Measurements from ENCODE around the gene SERPINE2. TPM values are rescaled to one million over a fixed set of nuclear protein-coding genes. Genes with fewer than 3 reads are reported as not detected.

SERPINE2 gene
- total RNA-seq, 1 donor from 2014 or later = 1.6 TPM

- no peak for DNase-seq (ENCODE audit: low spot score)
- ATAC-seq = no peak
Observed at GRCh38 chr2:224046752-224047151, 7.7 kb upstream of the SERPINE2 start.

- DNase-seq (ENCODE audit: low spot score) = no peak
- ATAC-seq = no peak
Observed at GRCh38 chr2:224042191-224042696, 3.2 kb upstream of the SERPINE2 start.

- DNase-seq (ENCODE audit: low spot score) = no peak
- ATAC-seq = no peak
Observed at GRCh38 chr2:224041554-224041953, 2.5 kb upstream of the SERPINE2 start.

DNA sequence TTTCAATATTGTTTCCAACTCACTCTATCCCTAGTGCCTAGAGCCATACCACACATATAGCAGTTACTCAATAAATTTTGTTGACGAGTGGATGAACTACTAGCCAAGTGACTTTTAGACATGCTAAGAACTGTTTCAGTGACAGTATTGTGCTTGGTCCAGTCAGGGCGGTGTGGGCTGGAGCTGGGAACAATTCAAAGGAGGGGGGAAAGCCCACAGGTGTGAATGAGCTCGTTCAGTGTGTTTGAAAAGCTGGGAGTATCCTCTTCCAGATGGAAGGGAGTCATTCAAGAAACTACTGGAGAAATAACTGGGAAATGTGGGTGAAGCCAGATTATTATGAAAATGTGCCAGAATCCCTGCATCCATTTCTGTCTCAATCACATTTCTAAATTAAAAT is 1.7 kb upstream of the SERPINE2 start:
- DNase-seq (ENCODE audit: low spot score) (no peak), ATAC-seq (no peak)

DNA sequence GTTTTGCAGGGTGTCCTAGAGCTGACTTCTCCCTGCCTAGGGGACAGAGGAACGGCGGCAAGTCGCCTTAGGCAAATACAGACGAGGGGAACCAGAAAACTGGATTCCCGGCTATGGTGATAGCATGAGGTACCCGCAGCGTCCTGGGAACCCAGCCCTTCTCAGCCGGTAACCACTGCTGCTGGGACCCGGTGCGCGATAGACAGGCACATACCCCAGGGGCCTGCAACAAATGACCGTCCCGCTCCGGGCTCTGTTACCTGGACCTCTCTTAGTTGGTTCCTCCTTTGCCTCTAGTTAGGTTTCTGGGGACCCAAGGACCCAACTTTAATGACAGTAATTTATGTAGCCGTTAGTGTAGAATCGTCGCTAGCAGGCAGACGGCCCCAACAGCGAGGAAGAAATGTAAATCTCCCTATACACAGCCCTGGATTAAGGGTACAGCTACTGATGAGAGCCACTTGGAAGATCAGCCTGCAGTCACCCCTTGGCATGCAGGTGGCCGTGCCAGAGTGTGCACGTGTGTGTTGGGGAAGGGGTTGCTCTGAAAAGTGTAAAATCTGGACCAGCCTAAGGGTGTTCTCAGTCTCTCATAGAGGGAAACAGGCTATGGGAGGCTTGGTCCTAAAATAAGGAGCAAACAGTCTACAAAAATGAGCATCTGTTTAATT is 819 bp upstream of the SERPINE2 start:
- DNase-seq (ENCODE audit: low spot score) (no peak), ATAC-seq (no peak)

- DNase-seq (ENCODE audit: low spot score) (no peak), ATAC-seq (peak; percentile 58)
Observed at GRCh38 chr2:224038830-224039079, 331 bp downstream of the SERPINE2 start.

GRCh38 chr2:224038049-224038829 is 847 bp downstream of the SERPINE2 start:
- DNase-seq (ENCODE audit: low spot score) = no peak
- ATAC-seq = peak; percentile 69

GRCh38 chr2:224036731-224037361 is 2.2 kb downstream of the SERPINE2 start:
- DNase-seq (ENCODE audit: low spot score) (no peak), ATAC-seq (no peak)

- no peak for ATAC-seq
Observed at GRCh38 chr2:224034017-224034416, 5.1 kb downstream of the SERPINE2 start.

DNA sequence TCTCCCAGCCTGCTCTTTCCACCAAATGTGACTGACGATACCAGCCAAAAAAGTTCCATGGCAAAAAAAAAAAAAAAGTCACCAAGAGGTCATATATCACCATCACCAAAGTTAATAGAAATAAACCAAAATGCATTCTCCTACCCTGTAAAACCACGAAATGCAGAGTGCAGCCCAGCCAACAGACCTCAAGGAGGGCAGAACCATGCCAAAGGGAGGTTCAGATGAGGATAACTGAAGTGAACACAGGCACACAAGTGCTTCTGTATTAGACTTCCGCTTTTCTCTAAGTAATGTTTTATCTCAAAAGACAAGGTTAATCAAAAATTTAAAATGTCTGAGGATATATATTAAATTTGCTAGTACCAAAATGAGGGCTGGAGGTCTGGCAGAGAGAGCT is 5.5 kb downstream of the SERPINE2 start:
- DNase-seq (ENCODE audit: low spot score) (no peak), ATAC-seq (no peak)

More at GRCh38 chr2:224034017-224034416, 5.1 kb downstream of the SERPINE2 start:
- no peak for DNase-seq (ENCODE audit: low spot score)

DNA sequence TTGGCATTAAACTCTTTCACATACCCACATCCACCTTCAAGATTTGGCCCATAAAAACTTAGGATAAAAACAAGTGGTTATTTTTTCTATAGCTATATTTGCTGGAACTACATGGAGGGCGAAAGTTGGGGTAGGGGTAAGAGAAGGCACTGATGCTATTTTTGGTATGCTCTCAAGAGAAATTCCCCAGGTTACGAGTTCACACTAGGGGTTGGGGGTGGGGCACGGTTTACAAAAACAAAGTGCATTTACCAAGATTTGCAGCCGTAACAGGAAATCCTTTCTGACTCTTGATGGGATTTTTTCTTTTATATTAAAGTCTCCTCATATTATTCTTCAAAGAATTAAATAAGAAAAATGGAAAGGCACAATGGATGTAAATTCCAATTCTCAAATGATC is 6.8 kb downstream of the SERPINE2 start:
- ATAC-seq = no peak
- no peak for DNase-seq (ENCODE audit: low spot score)

- DNase-seq (ENCODE audit: low spot score) (no peak), ATAC-seq (no peak)
Observed at GRCh38 chr2:224031358-224031970, 7.6 kb downstream of the SERPINE2 start.

GRCh38 chr2:224030786-224031185 is 8.3 kb downstream of the SERPINE2 start:
- DNase-seq (ENCODE audit: low spot score) = no peak
- ATAC-seq = no peak

DNA sequence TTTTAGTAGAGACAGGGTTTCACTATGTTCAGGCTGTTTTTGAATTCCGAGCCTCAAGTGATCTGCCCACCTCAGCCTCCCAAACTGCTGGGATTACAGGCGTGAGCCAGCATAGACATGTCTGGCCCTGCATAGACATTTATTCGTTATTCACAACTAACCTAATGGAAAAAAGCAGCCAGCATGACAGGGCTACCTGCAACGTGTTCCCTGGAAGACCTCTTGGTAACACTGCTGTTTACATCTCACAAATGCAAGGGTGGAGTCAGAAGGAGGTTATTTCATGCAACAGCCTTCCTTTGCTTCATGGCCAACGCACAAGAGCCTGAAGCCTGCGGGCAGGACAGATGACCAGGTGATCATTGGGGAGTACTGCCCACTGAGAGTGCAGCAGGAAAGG is 9.2 kb downstream of the SERPINE2 start:
- ATAC-seq (no peak), DNase-seq (ENCODE audit: low spot score) (no peak)

DNA sequence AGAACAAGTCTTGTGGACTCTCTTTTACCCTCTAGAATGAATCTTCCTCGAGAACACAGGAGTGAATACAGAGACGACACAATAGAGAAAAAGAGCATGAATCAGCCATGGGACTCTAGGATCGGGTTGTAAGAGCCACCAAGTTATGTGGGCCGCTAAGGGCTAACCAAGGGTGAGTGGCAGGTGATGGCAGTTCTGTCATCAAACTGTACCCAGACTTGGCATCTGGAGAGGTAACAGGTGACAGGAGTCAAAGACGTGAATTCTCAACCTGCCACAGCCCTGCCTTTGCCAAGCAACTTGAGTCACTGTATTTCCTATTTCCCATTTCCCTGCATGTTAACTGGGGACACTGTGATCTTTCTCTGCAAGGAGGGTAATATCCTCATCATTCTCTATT is 11.2 kb downstream of the SERPINE2 start:
- DNase-seq (ENCODE audit: low spot score) (no peak), ATAC-seq (no peak)

GRCh38 chr2:224027070-224027469 is 12.0 kb downstream of the SERPINE2 start:
- ATAC-seq (no peak), DNase-seq (ENCODE audit: low spot score) (no peak)

DNA sequence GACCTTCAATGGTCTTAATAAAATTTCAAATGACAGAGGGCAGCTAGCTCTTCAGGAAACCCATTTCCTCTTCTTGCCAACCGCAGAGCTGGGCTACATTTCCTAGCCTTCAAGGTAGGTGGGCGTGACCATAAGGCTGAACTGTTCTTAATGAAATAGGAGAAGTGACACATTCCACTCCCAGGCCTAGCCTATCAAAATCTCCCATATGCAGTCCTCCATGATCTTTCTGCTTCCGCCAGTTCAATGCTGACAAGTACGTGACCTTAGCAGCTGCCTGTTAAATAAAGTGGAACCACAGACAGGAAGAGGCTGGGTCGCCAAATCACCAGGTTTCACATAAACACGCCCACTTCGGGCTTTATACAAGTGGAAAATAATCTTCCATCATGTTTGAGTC is 13.2 kb downstream of the SERPINE2 start:
- no peak for DNase-seq (ENCODE audit: low spot score)
- ATAC-seq = no peak

DNA sequence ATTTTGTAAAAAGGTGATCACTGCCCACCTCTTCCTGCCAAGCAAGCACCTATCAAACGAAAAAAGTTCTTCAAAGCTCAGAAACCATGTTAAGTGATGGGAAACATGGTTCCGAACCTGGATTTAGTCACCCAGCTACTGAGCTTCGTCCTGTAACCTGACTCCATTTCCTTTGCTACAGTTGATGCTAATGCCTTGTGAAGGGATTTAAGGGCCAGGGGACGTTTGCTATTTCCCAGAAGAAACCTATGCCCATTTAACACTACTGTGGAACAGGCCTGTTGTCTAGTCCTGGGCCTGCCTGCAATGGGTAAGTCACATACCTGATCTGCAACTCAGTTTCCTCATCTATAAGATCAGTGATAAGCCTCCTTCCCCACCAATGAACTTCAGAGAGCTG is 14.8 kb downstream of the SERPINE2 start:
- DNase-seq (ENCODE audit: low spot score) (no peak), ATAC-seq (no peak)

GRCh38 chr2:224023188-224023587 is 15.9 kb downstream of the SERPINE2 start:
- DNase-seq (ENCODE audit: low spot score) = no peak

DNA sequence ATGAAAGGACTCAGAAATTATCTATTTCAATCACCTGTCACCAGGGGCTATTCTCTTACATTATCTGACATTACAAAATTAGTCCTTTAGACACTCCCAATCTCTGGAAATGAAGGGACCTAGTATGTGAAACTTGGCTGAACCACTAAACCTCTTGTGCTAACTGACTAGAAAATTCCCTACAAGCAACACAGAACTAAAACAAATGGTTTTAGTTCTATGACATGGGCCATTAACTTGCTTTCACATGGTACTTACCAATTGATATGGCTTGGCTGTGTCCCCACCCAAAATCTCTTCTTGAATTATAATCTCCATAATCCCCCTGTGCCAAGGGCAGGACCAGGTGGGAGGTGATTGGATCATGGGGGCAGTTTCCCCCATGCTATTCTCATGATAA is 16.6 kb downstream of the SERPINE2 start:
- DNase-seq (ENCODE audit: low spot score) = no peak
- ATAC-seq = no peak

More at GRCh38 chr2:224023188-224023587, 15.9 kb downstream of the SERPINE2 start:
- peak; percentile 55 for ATAC-seq

DNA sequence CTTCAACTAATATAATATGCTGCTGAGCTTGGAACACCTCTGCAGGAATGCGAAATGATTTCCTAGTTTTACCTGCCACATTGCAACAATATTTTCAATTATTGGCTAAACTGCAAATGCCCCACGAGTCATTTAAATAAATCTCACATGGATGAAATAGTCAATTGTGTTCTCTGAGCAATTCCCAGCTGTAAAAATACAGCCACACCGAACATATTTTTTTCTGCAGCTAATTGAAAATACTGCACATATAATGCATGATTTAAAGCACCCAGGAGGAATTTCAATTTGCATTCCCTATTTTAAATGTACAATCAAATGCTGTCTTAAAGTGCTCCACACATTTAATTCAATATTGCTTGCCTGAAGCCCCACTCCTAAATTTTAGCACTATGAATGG is 18.6 kb downstream of the SERPINE2 start:
- DNase-seq (ENCODE audit: low spot score) = no peak
- no peak for ATAC-seq

GRCh38 chr2:224017957-224018356 is 21.1 kb downstream of the SERPINE2 start:
- ATAC-seq (no peak), DNase-seq (ENCODE audit: low spot score) (no peak)

All from left lobe of liver (tissue), 2 donors.